GM23248 (cell line): ENCODE data around the gene ZNF263.

ENCODE experiments used
- EZH2 ChIP-seq: fragments of 200-600 bp; sonication (generic); IDR thresholded peaks from 2 replicates; pipeline ENCODE4 v1.6.1; 2018; ENCODE audit warnings: antibody characterized with exemption, mild to moderate bottlenecking; ENCODE audit not compliant: insufficient read depth, poor library complexity, severe bottlenecking
- EZH2phosphoT487 ChIP-seq: fragments of 200-600 bp; sonication (generic); IDR thresholded peaks from 2 replicates; pipeline ENCODE4 v1.6.1; 2018; ENCODE audit warnings: antibody characterized with exemption, moderate library complexity, mild to moderate bottlenecking, low read depth; ENCODE audit not compliant: insufficient read depth

DNA sequence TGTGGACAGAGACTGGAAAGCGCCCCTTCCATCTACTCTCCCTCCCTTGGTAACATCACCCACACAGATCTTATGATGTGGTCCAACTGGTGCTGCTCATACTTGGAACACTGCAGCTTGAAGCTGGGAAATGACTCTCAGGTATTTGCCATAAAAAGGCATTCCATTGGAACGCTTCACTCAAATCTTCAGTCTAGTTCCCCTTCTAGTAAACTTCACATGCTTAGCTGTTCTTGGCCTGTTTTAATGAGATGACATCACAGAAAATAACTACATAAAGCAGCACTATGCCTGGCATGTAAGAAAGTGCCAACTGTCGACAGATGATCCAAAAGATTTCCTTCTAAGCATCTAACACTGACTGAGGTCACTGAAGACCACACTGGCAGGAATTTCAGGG is 9.3 kb downstream of the ZNF263 start:
- TF ChIP-seq EZH2phosphoT487 (no peak), EZH2 (no peak)
